GM19372 (cell line): ENCODE measurements around the gene DNAJB12.
"Not testable (repeated sequence)": the region's sequence is repeated elsewhere in the genome, so short reads cannot be mapped to it uniquely, and the experiment has no call there.

Experiments
- ATAC-seq: cut with Tn5 transposase; IDR thresholded peaks from one replicate; pipeline ENCODE4 v1.9.1; 2021; ENCODE audit warnings: mild to moderate bottlenecking, low read depth, moderate library complexity; ENCODE audit not compliant: unreplicated experiment

The DNAJB12 gene

GRCh38 chr10:72297281-72297804 lies 57.4 kb downstream of the DNAJB12 start:
- peak; percentile 52 for ATAC-seq

DNA sequence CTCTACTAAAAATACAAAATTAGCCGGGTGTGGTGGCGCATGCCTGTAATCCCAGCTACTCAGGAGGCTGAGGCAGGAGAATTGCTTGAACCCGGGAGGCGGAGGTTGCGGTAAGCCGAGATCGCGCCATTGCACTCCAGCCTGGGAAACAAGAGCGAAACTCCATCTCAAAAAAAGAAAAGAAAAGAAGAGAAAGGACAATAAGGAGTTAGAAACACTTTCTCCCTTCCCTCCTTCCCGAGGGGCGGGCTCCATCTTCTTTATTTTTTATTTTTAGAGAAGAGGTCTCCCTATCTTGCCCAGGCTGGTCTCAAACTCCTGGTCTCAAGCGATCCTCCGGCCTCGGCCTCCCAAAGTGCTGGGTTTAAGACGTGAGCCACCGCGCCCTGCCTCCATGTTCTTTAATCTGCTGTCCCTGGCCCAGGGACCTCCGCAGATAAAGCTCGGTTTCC lies 57.9 kb downstream of the DNAJB12 start:
- not testable (repeated sequence) for ATAC-seq

GRCh38 chr10:72295330-72295910 lies 59.3 kb downstream of the DNAJB12 start:
- ATAC-seq: no peak

DNA sequence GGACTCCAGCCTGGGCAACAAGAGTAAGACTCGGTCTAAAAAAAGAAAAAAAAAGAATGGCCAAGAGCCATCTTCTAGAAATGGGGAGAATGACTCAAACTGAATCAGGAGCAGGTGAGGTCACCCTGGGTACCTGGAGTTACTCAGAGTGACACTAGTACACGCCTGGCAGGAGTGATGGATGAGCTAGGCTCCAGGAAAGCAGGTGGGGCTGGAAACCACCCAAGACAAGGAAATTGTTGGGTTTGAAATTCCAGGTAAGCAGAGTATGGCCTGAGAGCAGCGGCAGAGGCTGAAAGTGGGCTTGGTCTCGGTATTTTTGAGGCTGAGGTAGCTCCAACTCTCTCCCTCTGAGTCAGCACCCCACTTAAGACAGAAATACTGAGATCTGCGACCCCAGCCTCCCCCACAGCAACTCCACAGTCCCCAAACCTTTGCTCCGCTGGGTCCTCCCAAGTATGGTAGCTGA lies 62.5 kb downstream of the DNAJB12 start:
- ATAC-seq: no peak

GRCh38 chr10:72291019-72291532 lies 63.6 kb downstream of the DNAJB12 start:
- ATAC-seq: no peak

- ATAC-seq: no peak
Observed at GRCh38 chr10:72285972-72286521, 68.7 kb downstream of the DNAJB12 start.

DNA sequence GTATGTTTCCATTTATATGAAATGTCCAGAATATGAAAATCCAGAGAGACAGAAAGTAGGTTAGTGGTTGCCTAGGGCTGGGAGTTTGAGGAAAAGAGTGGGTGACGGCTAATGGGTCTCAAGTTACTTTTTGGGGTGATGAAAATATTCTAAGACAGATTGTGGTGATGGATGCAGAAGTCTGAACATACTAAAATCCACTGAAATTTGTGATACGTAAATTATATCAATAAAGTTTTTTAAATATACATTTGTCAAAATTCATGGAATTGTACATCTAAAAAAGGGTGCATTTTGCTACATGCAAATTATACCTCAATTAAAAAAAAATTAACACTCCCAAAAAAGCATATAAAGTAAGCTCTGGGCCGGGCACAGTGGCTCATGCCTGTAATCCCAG lies 71.6 kb downstream of the DNAJB12 start:
- no peak for ATAC-seq
